ENCODE data around the gene UGT1A1.

UGT1A1 gene

DNA sequence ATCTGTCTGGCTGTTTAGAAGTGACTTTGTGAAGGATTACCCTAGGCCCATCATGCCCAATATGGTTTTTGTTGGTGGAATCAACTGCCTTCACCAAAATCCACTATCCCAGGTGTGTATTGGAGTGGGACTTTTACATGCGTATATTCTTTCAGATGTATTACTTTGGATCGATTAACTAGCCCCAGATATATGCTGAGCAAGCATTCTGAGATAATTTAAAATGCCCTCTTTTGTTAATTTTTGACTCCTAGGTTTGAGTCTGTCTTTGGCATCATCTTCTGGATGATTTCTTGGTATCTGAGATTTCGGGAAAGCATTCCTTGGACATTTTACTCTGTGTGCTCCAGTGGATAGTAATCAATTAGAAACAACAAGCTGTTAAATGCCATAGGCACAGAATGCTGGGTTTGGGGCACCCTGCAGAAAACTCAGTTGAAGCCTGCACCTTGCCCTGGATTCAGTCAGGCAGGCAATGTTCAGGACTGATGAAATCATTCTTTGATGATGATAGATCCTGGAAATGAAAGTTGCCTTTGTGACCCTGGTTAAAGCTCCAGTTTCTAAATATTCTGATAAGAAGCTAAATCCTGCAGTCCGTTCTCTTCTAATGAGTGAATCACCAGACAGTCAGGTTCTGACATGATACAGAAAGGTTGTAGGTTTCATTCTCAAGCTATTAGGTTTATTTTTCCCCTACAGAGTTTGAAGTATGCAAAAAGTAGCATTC, 1.1 kb downstream of the UGT1A1 start:
- no peak overlapping the region for H3K4me3 ChIP-seq (ENCODE audit: low read length)
- peak; percentile 68 for DNase-seq (ENCODE audit: low read depth)
- TF ChIP-seq, protein P1, sequence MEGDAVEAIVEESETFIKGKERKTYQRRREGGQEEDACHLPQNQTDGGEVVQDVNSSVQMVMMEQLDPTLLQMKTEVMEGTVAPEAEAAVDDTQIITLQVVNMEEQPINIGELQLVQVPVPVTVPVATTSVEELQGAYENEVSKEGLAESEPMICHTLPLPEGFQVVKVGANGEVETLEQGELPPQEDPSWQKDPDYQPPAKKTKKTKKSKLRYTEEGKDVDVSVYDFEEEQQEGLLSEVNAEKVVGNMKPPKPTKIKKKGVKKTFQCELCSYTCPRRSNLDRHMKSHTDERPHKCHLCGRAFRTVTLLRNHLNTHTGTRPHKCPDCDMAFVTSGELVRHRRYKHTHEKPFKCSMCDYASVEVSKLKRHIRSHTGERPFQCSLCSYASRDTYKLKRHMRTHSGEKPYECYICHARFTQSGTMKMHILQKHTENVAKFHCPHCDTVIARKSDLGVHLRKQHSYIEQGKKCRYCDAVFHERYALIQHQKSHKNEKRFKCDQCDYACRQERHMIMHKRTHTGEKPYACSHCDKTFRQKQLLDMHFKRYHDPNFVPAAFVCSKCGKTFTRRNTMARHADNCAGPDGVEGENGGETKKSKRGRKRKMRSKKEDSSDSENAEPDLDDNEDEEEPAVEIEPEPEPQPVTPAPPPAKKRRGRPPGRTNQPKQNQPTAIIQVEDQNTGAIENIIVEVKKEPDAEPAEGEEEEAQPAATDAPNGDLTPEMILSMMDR (IDR thresholded peaks at IDR 0.05; ENCODE audit: insufficient read depth, low read depth, low read length, missing control alignments) = no peak

- H3K4me3 ChIP-seq (ENCODE audit: low read length) = no peak overlapping the region
- DNase-seq (ENCODE audit: low read depth) = peak; percentile 32
- TF ChIP-seq, protein P1 (IDR thresholded peaks at IDR 0.05; ENCODE audit: insufficient read depth, low read depth, low read length, missing control alignments) = no peak
Observed at GRCh38 chr2:233764264-233764663, 4.2 kb downstream of the UGT1A1 start.

DNA sequence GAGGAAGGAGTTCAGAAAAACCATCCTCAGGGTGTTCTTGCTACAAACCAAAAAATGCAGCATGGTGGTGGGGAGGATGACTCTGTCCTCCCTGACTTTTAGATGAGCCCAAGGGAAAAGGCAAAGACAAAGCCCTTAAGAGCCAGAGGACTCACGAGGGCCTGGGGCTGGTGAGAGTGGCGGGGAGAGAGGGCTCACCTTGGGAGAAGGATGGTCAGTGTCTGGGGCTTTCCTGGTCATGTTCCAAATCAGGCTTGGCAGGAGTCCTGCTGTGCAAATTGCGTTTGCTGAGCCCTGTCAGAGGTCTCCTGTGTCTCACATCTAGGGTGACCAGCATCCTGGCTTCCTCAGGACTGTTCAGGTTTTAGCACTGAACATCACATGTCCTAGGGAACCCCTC, 4.7 kb downstream of the UGT1A1 start:
- H3K4me3 ChIP-seq (ENCODE audit: low read length) = no peak overlapping the region
- TF ChIP-seq, protein P1 (IDR thresholded peaks at IDR 0.05; ENCODE audit: insufficient read depth, low read depth, low read length, missing control alignments) = no peak
- no peak for DNase-seq (ENCODE audit: low read depth)

DNA sequence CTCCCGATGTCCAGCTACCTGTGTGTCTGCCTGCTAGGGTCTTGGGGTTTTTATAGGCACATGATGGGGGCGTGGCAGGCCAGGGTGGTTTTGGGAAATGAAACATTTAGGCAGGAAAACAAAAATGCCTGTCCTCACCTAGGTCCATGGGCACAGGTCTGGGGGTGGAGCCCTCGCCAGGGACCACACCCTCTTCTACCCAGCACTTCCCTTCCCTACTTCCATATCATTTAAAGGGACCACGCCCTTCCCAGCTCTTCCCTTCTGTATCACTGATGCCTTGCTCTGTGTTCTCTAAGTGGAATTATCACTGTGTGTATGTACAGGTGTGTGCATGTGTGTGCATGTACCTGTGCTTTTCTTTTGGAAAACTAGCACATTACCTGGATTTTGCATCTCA, 6.3 kb downstream of the UGT1A1 start:
- H3K4me3 ChIP-seq (ENCODE audit: low read length) = no peak overlapping the region
- DNase-seq (ENCODE audit: low read depth) = no peak
- TF ChIP-seq, protein P1 (IDR thresholded peaks at IDR 0.05; ENCODE audit: insufficient read depth, low read depth, low read length, missing control alignments) = no peak

GRCh38 chr2:233768076-233768475, 8.0 kb downstream of the UGT1A1 start:
- TF ChIP-seq, protein P1 (IDR thresholded peaks at IDR 0.05; ENCODE audit: insufficient read depth, low read depth, low read length, missing control alignments) = no peak
- no peak for DNase-seq (ENCODE audit: low read depth)
- H3K4me3 ChIP-seq (ENCODE audit: low read length) = no peak overlapping the region

DNA sequence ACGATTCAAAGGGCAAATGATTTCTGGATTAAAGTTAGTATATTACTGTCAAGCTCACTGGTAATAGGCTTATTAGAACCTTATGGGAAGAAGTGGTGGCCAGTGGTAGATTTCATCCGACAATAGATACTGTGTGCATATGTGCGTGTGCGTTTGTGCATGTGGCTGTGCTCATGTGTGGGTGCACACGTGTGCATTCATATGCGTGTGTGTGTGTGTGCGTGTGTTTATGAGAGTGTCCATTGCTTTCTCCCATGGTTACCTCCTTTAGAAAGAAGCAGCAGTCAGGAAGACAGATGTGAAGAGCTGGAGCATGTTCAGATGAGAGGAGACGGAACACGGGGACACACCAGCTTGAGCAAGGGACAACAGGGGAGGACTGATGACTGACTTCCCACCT, 9.2 kb downstream of the UGT1A1 start:
- TF ChIP-seq, protein P1 (IDR thresholded peaks at IDR 0.05; ENCODE audit: insufficient read depth, low read depth, low read length, missing control alignments) = no peak
- H3K4me3 ChIP-seq (ENCODE audit: low read length) = no peak overlapping the region
- no peak for DNase-seq (ENCODE audit: low read depth)

- H3K4me3 ChIP-seq (ENCODE audit: low read length) = no peak overlapping the region
- TF ChIP-seq, protein P1 (IDR thresholded peaks at IDR 0.05; ENCODE audit: insufficient read depth, low read depth, low read length, missing control alignments) = no peak
- no peak for DNase-seq (ENCODE audit: low read depth)
Observed at GRCh38 chr2:233772153-233772552, 12.1 kb downstream of the UGT1A1 start.
